ENCODE measurements around the gene OCEL1.

- TF ChIP-seq, protein P1, sequence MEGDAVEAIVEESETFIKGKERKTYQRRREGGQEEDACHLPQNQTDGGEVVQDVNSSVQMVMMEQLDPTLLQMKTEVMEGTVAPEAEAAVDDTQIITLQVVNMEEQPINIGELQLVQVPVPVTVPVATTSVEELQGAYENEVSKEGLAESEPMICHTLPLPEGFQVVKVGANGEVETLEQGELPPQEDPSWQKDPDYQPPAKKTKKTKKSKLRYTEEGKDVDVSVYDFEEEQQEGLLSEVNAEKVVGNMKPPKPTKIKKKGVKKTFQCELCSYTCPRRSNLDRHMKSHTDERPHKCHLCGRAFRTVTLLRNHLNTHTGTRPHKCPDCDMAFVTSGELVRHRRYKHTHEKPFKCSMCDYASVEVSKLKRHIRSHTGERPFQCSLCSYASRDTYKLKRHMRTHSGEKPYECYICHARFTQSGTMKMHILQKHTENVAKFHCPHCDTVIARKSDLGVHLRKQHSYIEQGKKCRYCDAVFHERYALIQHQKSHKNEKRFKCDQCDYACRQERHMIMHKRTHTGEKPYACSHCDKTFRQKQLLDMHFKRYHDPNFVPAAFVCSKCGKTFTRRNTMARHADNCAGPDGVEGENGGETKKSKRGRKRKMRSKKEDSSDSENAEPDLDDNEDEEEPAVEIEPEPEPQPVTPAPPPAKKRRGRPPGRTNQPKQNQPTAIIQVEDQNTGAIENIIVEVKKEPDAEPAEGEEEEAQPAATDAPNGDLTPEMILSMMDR (conservative IDR thresholded peaks at IDR 0.05 in 1 of 2, IDR thresholded peaks at IDR 0.05 in 1 of 2; ENCODE audit: extremely low read depth in 1 of 2, insufficient read depth in 1 of 2, low read depth in 1 of 2, low read length in 2 of 2), result no peak
- TF ChIP-seq EZH2 (IDR thresholded peaks at IDR 0.05; ENCODE audit: borderline replicate concordance, low read length), result no peak
Observed at GRCh38 chr19:17183858-17184321, 42.1 kb upstream of the OCEL1 start.

All from mammary epithelial cell (primary cell).